WTC11 (cell line): ENCODE measurements around the gene UQCR10. TPM values are rescaled to one million over a fixed set of nuclear protein-coding genes. Genes with fewer than 3 reads are reported as not detected.

Experiments
- ATAC-seq: fragments of 200-7000 bp; cut with Tn5 transposase; 2 replicates; pipeline ENCODE4 v1.10.0; 2021; ENCODE audit warnings: mild to moderate bottlenecking, moderate library complexity
- CTCF ChIA-PET: fragments of 300-600 bp; sonication (Branson Sonifier 250); formaldehyde crosslinking; loops from one replicate; lab custom pipeline; 2021; ENCODE audit warnings: antibody characterized with exemption; lab: Charles Lee
- POLR2A ChIA-PET: fragments of 350-600 bp; sonication (Branson Sonifier 250); formaldehyde crosslinking; loops from one replicate; lab custom pipeline; 2021; ENCODE audit warnings: antibody characterized with exemption; lab: Charles Lee
- DNase-seq: peaks from one replicate; pipeline ENCODE4 v3.0.0; 2021; ENCODE audit warnings: low spot score
- H3K27ac Mint-ChIP-seq: 2 replicates; pipeline ENCODE4 v1.8.0; 2021; ENCODE audit warnings: mixed read lengths
- H3K27me3 Mint-ChIP-seq: 2 replicates; pipeline ENCODE4 v1.8.0; 2021; ENCODE audit warnings: low read depth, mild to moderate bottlenecking, moderate library complexity, mixed read lengths
- H3K36me3 Mint-ChIP-seq: 2 replicates; pipeline ENCODE4 v1.8.0; 2021; ENCODE audit warnings: mixed read lengths
- H3K4me1 Mint-ChIP-seq: 2 replicates; pipeline ENCODE4 v1.8.0; 2022; ENCODE audit warnings: mixed read lengths
- H3K4me3 Mint-ChIP-seq: 2 replicates; pipeline ENCODE4 v1.8.0; 2021; ENCODE audit warnings: mild to moderate bottlenecking, moderate library complexity, mixed read lengths
- H3K9me3 Mint-ChIP-seq: 2 replicates; pipeline ENCODE4 v1.8.0; 2021; ENCODE audit warnings: mixed read lengths
- ATF3 ChIP-seq: sonication (generic); formaldehyde crosslinking; conservative IDR thresholded peaks from 2 replicates; pipeline ENCODE4 v1.8.1; 2022; ENCODE audit warnings: mild to moderate bottlenecking, missing genetic modification reagents
- E2F5 ChIP-seq: sonication (generic); formaldehyde crosslinking; IDR thresholded peaks from 2 replicates; pipeline ENCODE4 v1.8.1; 2022; ENCODE audit warnings: mild to moderate bottlenecking, moderate library complexity, missing genetic modification reagents
- ESRRA ChIP-seq: sonication (generic); formaldehyde crosslinking; IDR thresholded peaks from 2 replicates; pipeline ENCODE4 v1.8.1; 2022; ENCODE audit warnings: mild to moderate bottlenecking, missing genetic modification reagents, borderline replicate concordance
- FOXK1 ChIP-seq: sonication (generic); formaldehyde crosslinking; IDR thresholded peaks from 2 replicates; pipeline ENCODE4 v1.8.0; 2022; ENCODE audit warnings: mild to moderate bottlenecking, moderate library complexity, missing genetic modification reagents
- FOXP1 ChIP-seq: sonication (generic); formaldehyde crosslinking; IDR thresholded peaks from 2 replicates; pipeline ENCODE4 v1.8.0; 2022; ENCODE audit warnings: missing genetic modification reagents, mild to moderate bottlenecking, moderate library complexity, borderline replicate concordance
- GTF2I ChIP-seq: fragments of 250-450 bp; sonication (Bioruptor Pico); conservative IDR thresholded peaks from 2 replicates; pipeline ENCODE4 v1.4.0; 2021; ENCODE audit warnings: mild to moderate bottlenecking
- MAX ChIP-seq: sonication (generic); formaldehyde crosslinking; IDR thresholded peaks from 2 replicates; pipeline ENCODE4 v1.8.0; 2022; ENCODE audit warnings: mild to moderate bottlenecking, missing genetic modification reagents
- MXD4 ChIP-seq: fragments of 250-450 bp; sonication (Bioruptor Pico); IDR thresholded peaks from 2 replicates; pipeline ENCODE4 v1.8.0; 2021; ENCODE audit warnings: mild to moderate bottlenecking, moderate library complexity, borderline replicate concordance
- MYBL2 ChIP-seq: sonication (generic); formaldehyde crosslinking; IDR thresholded peaks from 2 replicates; pipeline ENCODE4 v1.8.1; 2023; ENCODE audit warnings: mild to moderate bottlenecking, moderate library complexity, missing genetic modification reagents
- NFYB ChIP-seq: sonication (generic); formaldehyde crosslinking; conservative IDR thresholded peaks from 2 replicates; pipeline ENCODE4 v1.8.0; 2022; ENCODE audit warnings: low read depth, missing genetic modification reagents
- TCF7 ChIP-seq: sonication (generic); formaldehyde crosslinking; IDR thresholded peaks from 2 replicates; pipeline ENCODE4 v1.8.0; 2022; ENCODE audit warnings: mild to moderate bottlenecking, low read depth, missing genetic modification reagents, moderate library complexity
- TEAD1 ChIP-seq: sonication (generic); formaldehyde crosslinking; IDR thresholded peaks from 2 replicates; pipeline ENCODE4 v1.8.0; 2022; ENCODE audit warnings: mild to moderate bottlenecking, missing genetic modification reagents
- ZMAT4 ChIP-seq: fragments of 250-450 bp; sonication (Bioruptor Pico); IDR thresholded peaks from 2 replicates; pipeline ENCODE4 v1.9.0; 2021; ENCODE audit warnings: mild to moderate bottlenecking
- ZNF512 ChIP-seq: sonication (generic); formaldehyde crosslinking; IDR thresholded peaks from 2 replicates; pipeline ENCODE4 v1.8.1; 2022; ENCODE audit warnings: missing genetic modification reagents, borderline replicate concordance
- total RNA-seq: library from RNA; stranded (reverse); gene quantifications from 3 replicates; pipeline ENCODE4 v1.2.3, GENCODE V29; 2021
- TF ChIP-seq, protein P1 (sequence below): fragments of 250-450 bp; sonication (Bioruptor Pico); conservative IDR thresholded peaks from 2 replicates; pipeline ENCODE4 v1.9.0; 2021; ENCODE audit warnings: mild to moderate bottlenecking
- TF ChIP-seq, protein P2 (sequence below): sonication (generic); formaldehyde crosslinking; IDR thresholded peaks from 2 replicates; pipeline ENCODE4 v1.8.1; 2022; ENCODE audit warnings: low read depth, missing genetic modification reagents, borderline replicate concordance

Gene UQCR10
- total RNA-seq, 1 experiment from 2014 or later = 119 TPM

- no peak for TF ChIP-seq ZNF512 (CRISPR knock-in tag)
Measured at GRCh38 chr22:29724843-29725242, 42.3 kb upstream of the UQCR10 start (continued).

GRCh38 chr22:29726106-29726505 is 41.1 kb upstream of the UQCR10 start:
- ATAC-seq (no peak), DNase-seq (no peak)
- ChIA-PET CTCF (interaction anchor here (1.2 kb wide), 1 partner anchor 25 kb away, joined by 3 read pairs; no protein-coding TSS in a partner anchor), POLR2A (no interaction called here)
- Mint-ChIP-seq H3K4me3 (no peak overlapping the region), H3K36me3 (no peaks in the 10 kb centered on the region), H3K27me3 (peaks cover 19% of the 10 kb centered on the region), H3K27ac (no peak overlapping the region), H3K9me3 (no peaks in the 10 kb centered on the region), H3K4me1 (no peaks in the 10 kb centered on the region)
- TF ChIP-seq FOXP1 (CRISPR knock-in tag) (no peak), MXD4 (no peak), NFYB (CRISPR knock-in tag) (no peak), FOXK1 (CRISPR knock-in tag) (no peak)

GRCh38 chr22:29726512-29727130 is 40.5 kb upstream of the UQCR10 start:
- peaks cover 13% of the 10 kb centered on the region for H3K27me3 Mint-ChIP-seq
- ChIA-PET CTCF (interaction anchor here (0.5 to 1.6 kb wide), 8 partner anchors 9 to 561 kb away, joined by 3 to 7 read pairs (median 4); no protein-coding TSS in a partner anchor), POLR2A (no interaction called here)
- H3K36me3 Mint-ChIP-seq = no peaks in the 10 kb centered on the region
- no peak overlapping the region for H3K4me3 Mint-ChIP-seq
- H3K27ac Mint-ChIP-seq = no peak overlapping the region
- no peaks in the 10 kb centered on the region for H3K9me3 Mint-ChIP-seq
- TF ChIP-seq, protein P1, sequence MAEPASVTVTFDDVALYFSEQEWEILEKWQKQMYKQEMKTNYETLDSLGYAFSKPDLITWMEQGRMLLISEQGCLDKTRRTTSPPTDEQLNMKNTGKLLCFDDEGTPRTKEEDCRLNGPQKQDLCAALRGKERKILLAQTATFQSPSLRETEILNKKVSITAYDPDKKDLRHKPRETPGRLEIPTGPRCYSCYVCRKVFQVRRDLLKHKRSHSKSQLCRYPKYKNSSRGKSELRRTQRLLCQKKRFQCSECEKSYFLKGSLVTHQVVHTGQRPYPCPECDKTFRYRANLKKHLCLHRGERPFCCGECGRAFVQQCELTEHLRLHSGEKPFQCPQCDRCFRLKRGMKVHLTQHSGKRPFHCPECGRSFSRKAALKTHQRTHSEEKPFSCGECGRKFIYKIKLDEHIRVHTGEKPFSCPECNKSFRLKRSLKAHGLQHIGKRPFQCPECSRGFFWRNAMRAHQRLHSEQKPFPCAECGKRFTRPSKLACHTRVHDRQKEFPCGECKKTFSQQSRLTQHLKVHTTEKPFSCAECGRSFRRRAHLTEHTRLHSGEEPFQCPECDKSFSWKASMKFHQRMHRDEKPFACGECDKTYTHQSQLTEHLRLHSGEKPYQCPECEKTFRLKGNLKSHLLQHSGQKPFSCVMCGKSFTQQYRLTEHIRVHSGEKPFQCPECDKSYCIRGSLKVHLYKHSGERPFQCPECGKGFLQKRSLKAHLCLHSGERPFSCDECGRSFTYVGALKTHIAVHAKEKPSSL (CRISPR knock-in tag) = no peak
- TF ChIP-seq E2F5 (CRISPR knock-in tag) (no peak), TEAD1 (no peak), ESRRA (CRISPR knock-in tag) (peak; percentile 97; the same call in 1 of the 2 replicates), ZMAT4 (CRISPR knock-in tag) (no peak), GTF2I (peak; percentile 92), MYBL2 (CRISPR knock-in tag) (no peak), TCF7 (no peak), MAX (CRISPR knock-in tag) (0 out of 2 replicates have a peak, but pooled peaks have one; percentile 20), ATF3 (CRISPR knock-in tag) (no peak)
- TF ChIP-seq, protein P2, sequence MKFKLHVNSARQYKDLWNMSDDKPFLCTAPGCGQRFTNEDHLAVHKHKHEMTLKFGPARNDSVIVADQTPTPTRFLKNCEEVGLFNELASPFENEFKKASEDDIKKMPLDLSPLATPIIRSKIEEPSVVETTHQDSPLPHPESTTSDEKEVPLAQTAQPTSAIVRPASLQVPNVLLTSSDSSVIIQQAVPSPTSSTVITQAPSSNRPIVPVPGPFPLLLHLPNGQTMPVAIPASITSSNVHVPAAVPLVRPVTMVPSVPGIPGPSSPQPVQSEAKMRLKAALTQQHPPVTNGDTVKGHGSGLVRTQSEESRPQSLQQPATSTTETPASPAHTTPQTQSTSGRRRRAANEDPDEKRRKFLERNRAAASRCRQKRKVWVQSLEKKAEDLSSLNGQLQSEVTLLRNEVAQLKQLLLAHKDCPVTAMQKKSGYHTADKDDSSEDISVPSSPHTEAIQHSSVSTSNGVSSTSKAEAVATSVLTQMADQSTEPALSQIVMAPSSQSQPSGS (CRISPR knock-in tag) = no peak
- H3K4me1 Mint-ChIP-seq = no peaks in the 10 kb centered on the region
- ATAC-seq (no peak), DNase-seq (no peak)
